Measurements from ENCODE around the gene SPTB.

DNA sequence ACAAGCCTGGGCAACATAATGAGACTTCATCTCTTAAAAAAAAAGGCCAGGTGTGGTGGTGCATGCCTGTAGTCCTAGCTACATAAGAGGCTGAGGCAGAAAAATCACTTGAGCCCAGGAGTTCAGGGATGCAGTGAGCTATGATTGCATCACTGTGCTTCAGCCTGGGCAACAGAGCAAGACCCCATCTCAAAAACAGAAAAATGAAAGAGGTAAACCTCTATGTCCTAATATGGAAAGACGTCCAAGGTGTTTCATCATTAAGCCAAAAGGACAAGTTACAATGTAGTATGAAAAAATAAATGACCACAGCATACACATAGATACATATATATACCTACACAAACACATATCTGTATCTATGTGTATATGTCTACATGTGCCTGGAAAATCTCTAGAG lies 15.4 kb downstream of the SPTB start:
- TF ChIP-seq CBX5 (IDR thresholded peaks at IDR 0.05; ENCODE audit: low read depth) (no peak), CHD2 (IDR thresholded peaks at IDR 0.05; ENCODE audit: borderline replicate concordance, low read depth, low read length) (no peak), TBL1XR1 (IDR thresholded peaks at IDR 0.05; ENCODE audit: low read depth, low read length) (no peak), POLR2A (IDR thresholded peaks at IDR 0.05; ENCODE audit: low read depth, low read length) (no peak), RBBP5 (conservative IDR thresholded peaks at IDR 0.05) (no peak), CHD4 (IDR thresholded peaks at IDR 0.05) (no peak), LARP7 (IDR thresholded peaks at IDR 0.05) (no peak)
- TF ChIP-seq, protein P1, sequence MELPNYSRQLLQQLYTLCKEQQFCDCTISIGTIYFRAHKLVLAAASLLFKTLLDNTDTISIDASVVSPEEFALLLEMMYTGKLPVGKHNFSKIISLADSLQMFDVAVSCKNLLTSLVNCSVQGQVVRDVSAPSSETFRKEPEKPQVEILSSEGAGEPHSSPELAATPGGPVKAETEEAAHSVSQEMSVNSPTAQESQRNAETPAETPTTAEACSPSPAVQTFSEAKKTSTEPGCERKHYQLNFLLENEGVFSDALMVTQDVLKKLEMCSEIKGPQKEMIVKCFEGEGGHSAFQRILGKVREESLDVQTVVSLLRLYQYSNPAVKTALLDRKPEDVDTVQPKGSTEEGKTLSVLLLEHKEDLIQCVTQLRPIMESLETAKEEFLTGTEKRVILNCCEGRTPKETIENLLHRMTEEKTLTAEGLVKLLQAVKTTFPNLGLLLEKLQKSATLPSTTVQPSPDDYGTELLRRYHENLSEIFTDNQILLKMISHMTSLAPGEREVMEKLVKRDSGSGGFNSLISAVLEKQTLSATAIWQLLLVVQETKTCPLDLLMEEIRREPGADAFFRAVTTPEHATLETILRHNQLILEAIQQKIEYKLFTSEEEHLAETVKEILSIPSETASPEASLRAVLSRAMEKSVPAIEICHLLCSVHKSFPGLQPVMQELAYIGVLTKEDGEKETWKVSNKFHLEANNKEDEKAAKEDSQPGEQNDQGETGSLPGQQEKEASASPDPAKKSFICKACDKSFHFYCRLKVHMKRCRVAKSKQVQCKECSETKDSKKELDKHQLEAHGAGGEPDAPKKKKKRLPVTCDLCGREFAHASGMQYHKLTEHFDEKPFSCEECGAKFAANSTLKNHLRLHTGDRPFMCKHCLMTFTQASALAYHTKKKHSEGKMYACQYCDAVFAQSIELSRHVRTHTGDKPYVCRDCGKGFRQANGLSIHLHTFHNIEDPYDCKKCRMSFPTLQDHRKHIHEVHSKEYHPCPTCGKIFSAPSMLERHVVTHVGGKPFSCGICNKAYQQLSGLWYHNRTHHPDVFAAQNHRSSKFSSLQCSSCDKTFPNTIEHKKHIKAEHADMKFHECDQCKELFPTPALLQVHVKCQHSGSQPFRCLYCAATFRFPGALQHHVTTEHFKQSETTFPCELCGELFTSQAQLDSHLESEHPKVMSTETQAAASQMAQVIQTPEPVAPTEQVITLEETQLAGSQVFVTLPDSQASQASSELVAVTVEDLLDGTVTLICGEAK (IDR thresholded peaks at IDR 0.05; ENCODE audit: borderline replicate concordance) = no peak
- TF ChIP-seq, protein P2, sequence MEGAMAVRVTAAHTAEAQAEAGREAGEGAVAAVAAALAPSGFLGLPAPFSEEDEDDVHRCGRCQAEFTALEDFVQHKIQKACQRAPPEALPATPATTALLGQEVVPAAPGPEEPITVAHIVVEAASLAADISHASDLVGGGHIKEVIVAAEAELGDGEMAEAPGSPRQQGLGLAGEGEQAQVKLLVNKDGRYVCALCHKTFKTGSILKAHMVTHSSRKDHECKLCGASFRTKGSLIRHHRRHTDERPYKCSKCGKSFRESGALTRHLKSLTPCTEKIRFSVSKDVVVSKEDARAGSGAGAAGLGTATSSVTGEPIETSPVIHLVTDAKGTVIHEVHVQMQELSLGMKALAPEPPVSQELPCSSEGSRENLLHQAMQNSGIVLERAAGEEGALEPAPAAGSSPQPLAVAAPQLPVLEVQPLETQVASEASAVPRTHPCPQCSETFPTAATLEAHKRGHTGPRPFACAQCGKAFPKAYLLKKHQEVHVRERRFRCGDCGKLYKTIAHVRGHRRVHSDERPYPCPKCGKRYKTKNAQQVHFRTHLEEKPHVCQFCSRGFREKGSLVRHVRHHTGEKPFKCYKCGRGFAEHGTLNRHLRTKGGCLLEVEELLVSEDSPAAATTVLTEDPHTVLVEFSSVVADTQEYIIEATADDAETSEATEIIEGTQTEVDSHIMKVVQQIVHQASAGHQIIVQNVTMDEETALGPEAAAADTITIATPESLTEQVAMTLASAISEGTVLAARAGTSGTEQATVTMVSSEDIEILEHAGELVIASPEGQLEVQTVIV (IDR thresholded peaks at IDR 0.05; ENCODE audit: borderline replicate concordance, partially characterized antibody) = no peak
- TF ChIP-seq, protein P3, sequence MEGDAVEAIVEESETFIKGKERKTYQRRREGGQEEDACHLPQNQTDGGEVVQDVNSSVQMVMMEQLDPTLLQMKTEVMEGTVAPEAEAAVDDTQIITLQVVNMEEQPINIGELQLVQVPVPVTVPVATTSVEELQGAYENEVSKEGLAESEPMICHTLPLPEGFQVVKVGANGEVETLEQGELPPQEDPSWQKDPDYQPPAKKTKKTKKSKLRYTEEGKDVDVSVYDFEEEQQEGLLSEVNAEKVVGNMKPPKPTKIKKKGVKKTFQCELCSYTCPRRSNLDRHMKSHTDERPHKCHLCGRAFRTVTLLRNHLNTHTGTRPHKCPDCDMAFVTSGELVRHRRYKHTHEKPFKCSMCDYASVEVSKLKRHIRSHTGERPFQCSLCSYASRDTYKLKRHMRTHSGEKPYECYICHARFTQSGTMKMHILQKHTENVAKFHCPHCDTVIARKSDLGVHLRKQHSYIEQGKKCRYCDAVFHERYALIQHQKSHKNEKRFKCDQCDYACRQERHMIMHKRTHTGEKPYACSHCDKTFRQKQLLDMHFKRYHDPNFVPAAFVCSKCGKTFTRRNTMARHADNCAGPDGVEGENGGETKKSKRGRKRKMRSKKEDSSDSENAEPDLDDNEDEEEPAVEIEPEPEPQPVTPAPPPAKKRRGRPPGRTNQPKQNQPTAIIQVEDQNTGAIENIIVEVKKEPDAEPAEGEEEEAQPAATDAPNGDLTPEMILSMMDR (IDR thresholded peaks at IDR 0.05 in 2 of 3, conservative IDR thresholded peaks at IDR 0.05 in 1 of 3; ENCODE audit: control insufficient read depth in 2 of 3, extremely low read depth in 1 of 3, insufficient read depth in 1 of 3, low read depth in 3 of 3, low read length in 3 of 3) = no peak
- TF ChIP-seq, protein P4, sequence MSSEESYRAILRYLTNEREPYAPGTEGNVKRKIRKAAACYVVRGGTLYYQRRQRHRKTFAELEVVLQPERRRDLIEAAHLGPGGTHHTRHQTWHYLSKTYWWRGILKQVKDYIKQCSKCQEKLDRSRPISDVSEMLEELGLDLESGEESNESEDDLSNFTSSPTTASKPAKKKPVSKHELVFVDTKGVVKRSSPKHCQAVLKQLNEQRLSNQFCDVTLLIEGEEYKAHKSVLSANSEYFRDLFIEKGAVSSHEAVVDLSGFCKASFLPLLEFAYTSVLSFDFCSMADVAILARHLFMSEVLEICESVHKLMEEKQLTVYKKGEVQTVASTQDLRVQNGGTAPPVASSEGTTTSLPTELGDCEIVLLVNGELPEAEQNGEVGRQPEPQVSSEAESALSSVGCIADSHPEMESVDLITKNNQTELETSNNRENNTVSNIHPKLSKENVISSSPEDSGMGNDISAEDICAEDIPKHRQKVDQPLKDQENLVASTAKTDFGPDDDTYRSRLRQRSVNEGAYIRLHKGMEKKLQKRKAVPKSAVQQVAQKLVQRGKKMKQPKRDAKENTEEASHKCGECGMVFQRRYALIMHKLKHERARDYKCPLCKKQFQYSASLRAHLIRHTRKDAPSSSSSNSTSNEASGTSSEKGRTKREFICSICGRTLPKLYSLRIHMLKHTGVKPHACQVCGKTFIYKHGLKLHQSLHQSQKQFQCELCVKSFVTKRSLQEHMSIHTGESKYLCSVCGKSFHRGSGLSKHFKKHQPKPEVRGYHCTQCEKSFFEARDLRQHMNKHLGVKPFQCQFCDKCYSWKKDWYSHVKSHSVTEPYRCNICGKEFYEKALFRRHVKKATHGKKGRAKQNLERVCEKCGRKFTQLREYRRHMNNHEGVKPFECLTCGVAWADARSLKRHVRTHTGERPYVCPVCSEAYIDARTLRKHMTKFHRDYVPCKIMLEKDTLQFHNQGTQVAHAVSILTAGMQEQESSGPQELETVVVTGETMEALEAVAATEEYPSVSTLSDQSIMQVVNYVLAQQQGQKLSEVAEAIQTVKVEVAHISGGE (CRISPR knock-in tag; IDR thresholded peaks at IDR 0.05) = no peak
